NCI-H128 (cell line): ENCODE data around the gene PIK3R3.

Experiments used
- DNase-seq: peaks from one replicate; lab custom pipeline; 2025; ENCODE audit not compliant: unreplicated experiment; lab: John Stamatoyannopoulos, UW

PIK3R3 gene

GRCh38 chr1:46132529-46133180, at the start of gene PIK3R3:
PIK3R3 (minus strand) TSS chr1:46132629; CDS start chr1:46131952, 677 bp downstream.
- DNase-seq: peak; percentile 99

GRCh38 chr1:46181343-46182260, 49.2 kb upstream of the PIK3R3 start:
- DNase-seq: no peak

- DNase-seq: peak; percentile 57
Observed at GRCh38 chr1:46180082-46180616, 47.7 kb upstream of the PIK3R3 start.

GRCh38 chr1:46179138-46180081, 47.0 kb upstream of the PIK3R3 start:
- peak; percentile 86 for DNase-seq

GRCh38 chr1:46176211-46176865, 43.9 kb upstream of the PIK3R3 start, which contains the start of gene P3R3URF:
P3R3URF (minus strand) TSS chr1:46176488; CDS start chr1:46176471, 17 bp downstream.
- no peak for DNase-seq

- DNase-seq: no peak
Observed at GRCh38 chr1:46175243-46175642, 42.8 kb upstream of the PIK3R3 start.

- DNase-seq: no peak
Observed at GRCh38 chr1:46174448-46175231, 42.2 kb upstream of the PIK3R3 start, which contains the start of gene TSPAN1. TSPAN1 (plus strand) TSS chr1:46175087; CDS start chr1:46181108, 6,021 bp downstream.

- no peak for DNase-seq
Observed at GRCh38 chr1:46173361-46173856, 41.0 kb upstream of the PIK3R3 start.

GRCh38 chr1:46172321-46172720, 39.9 kb upstream of the PIK3R3 start:
- DNase-seq: no peak

- DNase-seq: no peak
Observed at GRCh38 chr1:46171871-46172270, 39.4 kb upstream of the PIK3R3 start.

- no peak for DNase-seq
Observed at GRCh38 chr1:46171351-46171750, 38.9 kb upstream of the PIK3R3 start.

GRCh38 chr1:46169811-46170454, 37.5 kb upstream of the PIK3R3 start:
- DNase-seq: no peak

- no peak for DNase-seq
Observed at GRCh38 chr1:46168477-46168876, 36.0 kb upstream of the PIK3R3 start.

- DNase-seq: no peak
Observed at GRCh38 chr1:46166521-46167462, 34.4 kb upstream of the PIK3R3 start.

GRCh38 chr1:46160212-46160611, 27.8 kb upstream of the PIK3R3 start:
- DNase-seq: no peak

- no peak for DNase-seq
Observed at GRCh38 chr1:46159516-46159915, 27.1 kb upstream of the PIK3R3 start.
